Measurements from ENCODE around the gene MID2. TPM values are rescaled to one million over a fixed set of nuclear protein-coding genes. Genes with fewer than 3 reads are reported as not detected.

The MID2 gene
- polyA plus RNA-seq, 1 experiment, result 1.6 TPM

GRCh38 chrX:107905366-107905765 is 79.7 kb downstream of the MID2 start:
- TF ChIP-seq, protein P1, sequence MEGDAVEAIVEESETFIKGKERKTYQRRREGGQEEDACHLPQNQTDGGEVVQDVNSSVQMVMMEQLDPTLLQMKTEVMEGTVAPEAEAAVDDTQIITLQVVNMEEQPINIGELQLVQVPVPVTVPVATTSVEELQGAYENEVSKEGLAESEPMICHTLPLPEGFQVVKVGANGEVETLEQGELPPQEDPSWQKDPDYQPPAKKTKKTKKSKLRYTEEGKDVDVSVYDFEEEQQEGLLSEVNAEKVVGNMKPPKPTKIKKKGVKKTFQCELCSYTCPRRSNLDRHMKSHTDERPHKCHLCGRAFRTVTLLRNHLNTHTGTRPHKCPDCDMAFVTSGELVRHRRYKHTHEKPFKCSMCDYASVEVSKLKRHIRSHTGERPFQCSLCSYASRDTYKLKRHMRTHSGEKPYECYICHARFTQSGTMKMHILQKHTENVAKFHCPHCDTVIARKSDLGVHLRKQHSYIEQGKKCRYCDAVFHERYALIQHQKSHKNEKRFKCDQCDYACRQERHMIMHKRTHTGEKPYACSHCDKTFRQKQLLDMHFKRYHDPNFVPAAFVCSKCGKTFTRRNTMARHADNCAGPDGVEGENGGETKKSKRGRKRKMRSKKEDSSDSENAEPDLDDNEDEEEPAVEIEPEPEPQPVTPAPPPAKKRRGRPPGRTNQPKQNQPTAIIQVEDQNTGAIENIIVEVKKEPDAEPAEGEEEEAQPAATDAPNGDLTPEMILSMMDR (IDR thresholded peaks at IDR 0.05; ENCODE audit: low read depth, low read length), result no peak
- CTCF ChIA-PET, result no interaction called here
- no peak overlapping the region for H3K4me3 ChIP-seq (ENCODE audit: low read depth, low read length)
- H3K9me3 ChIP-seq (ENCODE audit: control insufficient read depth, insufficient read depth, low read length), result no peaks in the 10 kb centered on the region
- no peak overlapping the region for H3K27ac ChIP-seq (ENCODE audit: low read depth, low read length)
- POLR2A ChIA-PET, result no interaction called here
- no peak for DNase-seq (ENCODE audit: low read depth, low spot score)
- H3K27me3 ChIP-seq (ENCODE audit: control insufficient read depth, insufficient read depth, low read length), result no peaks in the 10 kb centered on the region

DNA sequence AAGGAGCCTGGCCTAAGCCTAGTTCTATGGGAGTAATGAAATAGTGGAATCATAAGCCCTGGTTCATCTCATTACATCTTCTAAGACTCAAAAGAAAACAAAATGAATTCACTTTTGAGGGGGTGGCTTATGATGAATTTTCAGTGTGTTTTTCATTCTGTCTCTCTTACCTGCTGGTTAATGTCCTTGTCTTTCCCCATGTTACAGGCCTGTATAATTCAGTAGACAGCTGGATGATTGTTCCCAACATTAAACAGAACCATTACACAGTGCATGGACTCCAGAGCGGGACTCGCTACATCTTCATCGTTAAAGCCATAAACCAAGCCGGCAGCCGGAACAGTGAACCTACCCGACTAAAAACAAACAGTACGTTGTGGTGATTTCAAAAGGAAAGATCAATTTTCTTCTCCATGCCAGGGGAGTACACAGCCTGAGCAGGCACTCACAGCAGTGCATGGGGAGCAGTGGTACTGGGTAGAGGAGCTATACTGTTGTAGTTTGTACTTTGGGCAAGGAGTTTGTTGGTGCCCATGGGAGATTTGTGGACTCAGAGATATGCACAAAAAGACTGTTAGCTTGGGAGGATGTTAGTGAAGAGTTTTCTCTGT is 98.6 kb downstream of the MID2 start:
- POLR2A ChIA-PET, result no interaction called here
- CTCF ChIA-PET, result no interaction called here

GRCh38 chrX:107934262-107934661 is 108.6 kb downstream of the MID2 start:
- Histone ChIP-seq H3K27me3 (ENCODE audit: control insufficient read depth, insufficient read depth, low read length) (no peaks in the 10 kb centered on the region), H3K27ac (ENCODE audit: low read depth, low read length) (no peak overlapping the region), H3K9me3 (ENCODE audit: control insufficient read depth, insufficient read depth, low read length) (no peaks in the 10 kb centered on the region), H3K4me3 (ENCODE audit: low read depth, low read length) (no peak overlapping the region)
- no peak for DNase-seq (ENCODE audit: low read depth, low spot score)
- CTCF ChIA-PET, result no interaction called here
- POLR2A ChIA-PET, result no interaction called here
- TF ChIP-seq, protein P1 (IDR thresholded peaks at IDR 0.05; ENCODE audit: low read depth, low read length), result no peak

More for the DNA sequence above, 98.6 kb downstream of the MID2 start:
- TF ChIP-seq, protein P1 (IDR thresholded peaks at IDR 0.05; ENCODE audit: low read depth, low read length), result no peak
- Histone ChIP-seq H3K4me3 (ENCODE audit: low read depth, low read length) (no peak overlapping the region), H3K27me3 (ENCODE audit: control insufficient read depth, insufficient read depth, low read length) (no peaks in the 10 kb centered on the region), H3K27ac (ENCODE audit: low read depth, low read length) (no peak overlapping the region), H3K9me3 (ENCODE audit: control insufficient read depth, insufficient read depth, low read length) (no peaks in the 10 kb centered on the region)
- no peak for DNase-seq (ENCODE audit: low read depth, low spot score)

GRCh38 chrX:107935200-107935599 is 109.5 kb downstream of the MID2 start:
- Histone ChIP-seq H3K27me3 (ENCODE audit: control insufficient read depth, insufficient read depth, low read length) (no peaks in the 10 kb centered on the region), H3K4me3 (ENCODE audit: low read depth, low read length) (no peak overlapping the region), H3K27ac (ENCODE audit: low read depth, low read length) (no peak overlapping the region), H3K9me3 (ENCODE audit: control insufficient read depth, insufficient read depth, low read length) (no peaks in the 10 kb centered on the region)
- ChIA-PET POLR2A (no interaction called here), CTCF (no interaction called here)
- TF ChIP-seq, protein P1 (IDR thresholded peaks at IDR 0.05; ENCODE audit: low read depth, low read length), result no peak
- no peak for DNase-seq (ENCODE audit: low read depth, low spot score)

DNA sequence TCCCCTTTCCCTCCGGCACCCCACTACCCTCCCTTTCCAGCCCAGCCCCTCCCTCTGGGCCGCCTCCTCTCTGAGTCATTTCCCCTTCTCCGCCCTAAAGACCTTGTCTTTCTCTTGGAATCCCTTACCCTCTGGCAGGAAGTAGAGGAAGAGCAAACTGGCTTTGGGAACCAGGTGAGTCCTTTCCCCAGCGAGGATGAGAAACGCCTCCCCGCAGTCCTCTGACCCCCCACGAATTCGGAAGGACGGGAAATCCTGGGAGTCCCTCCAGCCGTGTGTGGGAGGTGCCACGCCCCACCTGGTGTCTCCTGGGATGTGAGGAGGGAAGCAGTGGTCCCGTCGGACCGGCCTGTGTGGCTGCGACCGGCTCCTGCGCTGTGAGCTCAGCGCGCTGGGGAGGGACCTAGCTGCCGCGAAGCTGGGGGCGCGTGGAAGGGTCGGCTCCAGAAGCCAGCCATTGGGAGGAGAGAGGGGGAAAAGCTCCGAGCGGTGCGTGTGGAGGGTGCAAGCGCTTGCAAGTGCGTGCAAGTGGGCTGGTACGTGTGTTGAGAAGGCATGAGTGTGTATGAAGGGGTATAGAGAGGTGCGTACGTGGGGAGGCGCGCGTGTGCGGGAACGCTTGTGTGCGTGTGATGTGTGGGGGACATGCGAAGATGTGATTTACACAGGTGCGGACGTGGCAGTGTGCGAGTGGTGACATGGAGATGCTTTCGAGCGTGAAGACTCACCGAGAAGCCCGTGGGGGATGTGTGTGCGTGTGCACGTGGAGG is 110.2 kb downstream of the MID2 start:
- ChIA-PET CTCF (no interaction called here), POLR2A (no interaction called here)
- peak overlapping the region; percentile 17 for H3K4me3 ChIP-seq (ENCODE audit: low read depth, low read length)
- TF ChIP-seq, protein P1 (IDR thresholded peaks at IDR 0.05; ENCODE audit: low read depth, low read length), result no peak
- no peaks in the 10 kb centered on the region for H3K9me3 ChIP-seq (ENCODE audit: control insufficient read depth, insufficient read depth, low read length)
- no peaks in the 10 kb centered on the region for H3K27me3 ChIP-seq (ENCODE audit: control insufficient read depth, insufficient read depth, low read length)
- DNase-seq (ENCODE audit: low read depth, low spot score), result no peak
- no peak overlapping the region for H3K27ac ChIP-seq (ENCODE audit: low read depth, low read length)

Measured in AG04450 (cell line).